GM18873 (cell line): ENCODE data around the gene LGALS13.

ENCODE experiments used
- ATAC-seq: cut with Tn5 transposase; IDR thresholded peaks from one replicate; pipeline ENCODE4 v1.9.1; 2021; ENCODE audit warnings: mild to moderate bottlenecking, moderate library complexity, moderate number of reproducible peaks; ENCODE audit not compliant: unreplicated experiment, low FRiP score

LGALS13 gene

DNA sequence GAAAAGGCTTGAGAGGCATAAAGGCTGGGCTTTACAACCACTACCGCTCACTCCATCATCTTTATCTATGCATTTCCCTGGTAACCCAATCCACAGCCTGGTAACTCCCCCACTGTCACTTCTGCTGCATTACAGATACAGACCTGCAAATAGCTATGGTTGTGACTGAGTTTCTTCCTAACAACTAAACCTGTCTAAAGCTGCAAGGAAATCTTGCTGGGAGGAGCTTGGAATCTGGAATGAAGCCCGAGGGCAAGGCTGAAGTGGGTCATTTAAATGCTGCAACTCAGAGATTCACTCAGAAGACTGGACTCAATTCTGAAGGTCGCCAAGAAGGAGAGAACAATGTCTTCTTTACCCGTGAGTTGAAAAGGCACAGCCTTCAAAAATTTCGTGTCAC is at the start of gene LGALS13:
Gene LGALS13, plus strand, starts transcription at position 301 of the 400 bp plus-strand sequence. Its CDS starts 45 bp downstream, at position 346.
- no peak for ATAC-seq

DNA sequence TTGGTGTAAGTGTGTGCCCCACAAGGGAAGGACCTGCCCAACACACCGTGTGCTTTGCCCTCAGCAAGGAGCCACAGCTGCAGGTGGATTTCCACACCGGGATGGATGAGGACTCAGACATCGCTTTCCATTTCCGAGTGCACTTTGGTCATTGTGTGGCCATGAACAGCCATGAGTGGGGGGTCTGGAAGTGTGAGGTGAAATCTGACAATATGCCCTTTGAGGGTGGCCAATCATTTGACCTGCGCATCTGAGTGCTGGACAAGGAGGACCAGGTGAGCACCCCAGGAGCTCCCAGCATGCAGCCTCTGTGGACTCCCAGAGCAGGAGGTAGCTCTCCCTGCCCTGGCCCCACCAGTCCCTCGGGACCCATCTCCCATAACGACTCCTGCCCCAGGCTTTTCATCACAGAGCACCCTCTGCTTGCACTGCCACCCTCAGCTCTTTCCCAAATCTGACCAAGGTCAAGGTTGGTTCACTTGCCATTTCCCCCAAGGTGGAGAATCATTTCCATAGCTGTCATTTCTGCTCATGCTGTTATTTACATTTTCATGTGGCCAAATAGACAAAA is 49.2 kb upstream of the LGALS13 start:
- no peak for ATAC-seq

- no peak for ATAC-seq
Measured at GRCh38 chr19:39554701-39555311, 47.5 kb upstream of the LGALS13 start.

- ATAC-seq, result no peak
Measured at GRCh38 chr19:39555883-39556282, 46.4 kb upstream of the LGALS13 start.

GRCh38 chr19:39557811-39558623 is 44.3 kb upstream of the LGALS13 start:
- ATAC-seq, result no peak

GRCh38 chr19:39558624-39559117 is 43.7 kb upstream of the LGALS13 start:
- no peak for ATAC-seq

GRCh38 chr19:39563408-39563807 is 38.9 kb upstream of the LGALS13 start:
- no peak for ATAC-seq

DNA sequence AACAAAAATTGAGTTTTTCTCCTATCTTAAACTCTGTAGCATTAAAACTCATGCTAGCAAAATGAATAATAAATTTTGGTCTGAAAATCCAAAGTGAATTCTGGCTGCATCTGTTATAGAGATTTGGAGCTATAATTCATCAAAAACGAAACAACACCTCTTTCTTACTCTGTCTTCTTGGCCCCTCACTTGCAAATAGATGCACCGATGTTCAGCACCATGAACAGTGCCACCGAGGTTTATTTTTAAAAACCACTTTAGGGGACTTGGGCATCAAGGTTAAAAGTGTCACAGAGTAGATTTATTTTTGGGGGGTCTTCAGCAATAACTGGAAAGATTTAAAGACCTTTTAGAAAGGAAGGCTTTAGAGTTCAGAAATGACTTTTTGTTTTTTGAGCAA is 36.3 kb upstream of the LGALS13 start:
- no peak for ATAC-seq

- no peak for ATAC-seq
Measured at GRCh38 chr19:39568604-39569003, 33.7 kb upstream of the LGALS13 start.

- ATAC-seq, result no peak
Measured at GRCh38 chr19:39582442-39582841, 19.9 kb upstream of the LGALS13 start.

DNA sequence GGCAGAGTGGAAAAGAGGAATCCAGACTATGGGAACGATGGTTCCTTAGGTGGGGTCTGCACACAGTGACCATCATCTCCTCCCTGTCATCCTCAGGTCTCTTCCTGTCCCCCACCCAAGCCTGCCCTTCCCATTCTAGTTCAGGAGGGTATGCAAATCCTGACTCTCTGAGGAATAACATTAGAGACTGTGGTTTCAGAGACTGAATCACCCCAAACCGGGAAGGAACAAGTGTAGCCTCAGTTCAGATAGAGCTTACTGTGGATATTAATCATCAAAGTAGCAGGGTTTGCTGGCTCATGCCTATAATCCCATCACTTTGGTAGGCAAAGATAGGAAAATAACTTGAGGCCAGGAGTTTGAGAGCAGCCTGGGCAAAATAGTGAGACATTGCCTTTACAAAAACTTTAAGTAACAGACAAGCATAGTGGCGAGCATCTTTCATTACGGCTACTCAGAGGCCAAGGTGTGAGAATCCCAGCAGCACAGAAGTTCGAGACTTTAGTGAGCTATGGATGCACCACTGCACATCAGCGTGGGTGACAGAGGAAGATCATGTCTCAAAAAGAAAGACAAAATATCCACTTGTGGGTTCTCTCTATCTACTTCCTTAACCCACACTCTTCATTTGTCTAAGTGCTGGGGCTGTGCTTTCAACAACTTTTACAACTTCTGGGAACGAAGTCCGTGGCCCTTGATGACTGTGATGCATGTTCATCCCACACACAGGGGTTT is 19.3 kb upstream of the LGALS13 start:
- no peak for ATAC-seq

DNA sequence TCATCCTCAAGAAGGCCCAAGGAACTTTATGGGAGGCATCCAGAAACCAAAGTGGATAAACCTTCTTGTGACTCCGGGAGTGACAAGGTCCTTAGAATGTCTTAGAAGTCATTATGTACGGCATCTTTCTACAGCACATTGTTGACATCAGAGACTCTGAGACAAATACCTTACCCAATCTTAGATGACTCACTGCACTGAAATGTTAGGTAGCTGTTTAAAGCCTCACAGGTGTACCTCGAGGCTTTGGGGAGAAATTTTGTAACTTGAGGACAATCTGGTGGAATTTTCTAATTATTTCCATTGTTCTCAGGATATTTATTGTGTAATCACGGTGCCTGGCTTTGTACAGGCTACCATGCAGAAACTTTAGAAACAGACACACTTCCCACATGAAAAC is 14.8 kb upstream of the LGALS13 start:
- no peak for ATAC-seq

DNA sequence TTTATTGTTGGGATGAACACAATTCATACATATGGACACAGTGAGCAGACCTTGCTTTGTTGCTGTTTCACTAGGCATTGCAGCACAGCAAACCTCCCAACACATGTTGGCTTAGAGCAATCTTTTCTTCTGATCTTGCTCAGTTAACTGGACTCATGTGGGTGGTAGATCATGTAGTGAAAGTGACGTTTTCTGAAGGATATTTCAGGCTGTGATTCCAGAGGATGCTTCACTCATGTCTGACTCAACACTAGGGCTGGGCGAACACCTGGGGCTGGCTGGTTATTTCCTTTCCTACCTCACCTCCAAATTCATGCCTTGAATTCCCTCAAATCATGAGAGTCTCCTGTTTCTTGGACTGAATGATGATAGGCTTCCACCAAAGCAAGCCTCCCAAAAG is 14.3 kb upstream of the LGALS13 start:
- no peak for ATAC-seq

DNA sequence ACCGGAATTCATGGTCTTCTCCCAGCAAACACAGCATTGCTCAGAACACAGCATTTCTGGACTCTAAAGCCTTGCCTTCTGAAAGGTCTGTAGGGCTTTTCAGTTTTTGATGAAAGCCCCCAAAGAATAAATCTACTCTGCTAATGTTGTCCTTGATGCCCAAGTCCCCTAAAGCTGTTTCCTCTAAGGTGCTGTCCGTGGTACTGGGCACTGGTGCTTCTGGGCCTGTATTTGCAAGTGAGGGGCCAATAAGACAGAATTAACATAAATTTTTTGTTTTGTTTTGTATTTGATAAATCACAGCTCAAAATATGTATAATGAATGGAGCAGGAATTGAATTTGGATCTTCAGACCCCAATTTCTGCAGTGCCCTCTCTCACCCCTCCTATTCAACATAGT is 12.1 kb upstream of the LGALS13 start:
- ATAC-seq, result no peak

DNA sequence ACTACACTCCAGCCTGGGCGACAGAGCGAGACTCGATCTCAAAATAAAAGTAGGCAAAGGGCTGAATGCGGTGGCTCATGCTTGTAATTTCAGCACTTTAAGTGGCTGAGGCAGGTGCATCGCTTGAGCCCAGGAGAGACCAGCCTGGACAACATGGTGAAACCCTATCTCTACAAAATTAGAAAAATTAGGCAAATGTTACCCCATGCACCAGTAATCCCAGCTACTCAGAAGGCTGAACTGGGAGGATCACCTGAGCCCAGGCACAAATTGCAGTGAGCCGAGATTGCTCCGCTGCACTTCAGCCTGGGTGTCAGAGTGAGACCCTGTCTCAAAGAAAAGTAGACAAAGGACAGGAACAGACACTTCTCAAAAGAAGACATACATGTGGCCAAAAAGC is 9.9 kb upstream of the LGALS13 start:
- no peak for ATAC-seq

GRCh38 chr19:39595950-39596349 is 6.4 kb upstream of the LGALS13 start:
- no peak for ATAC-seq

- ATAC-seq, result no peak
Measured at GRCh38 chr19:39596911-39597310, 5.4 kb upstream of the LGALS13 start.

- no peak for ATAC-seq
Measured at GRCh38 chr19:39599116-39599515, 3.2 kb upstream of the LGALS13 start.

GRCh38 chr19:39603825-39604224 is 1.5 kb downstream of the LGALS13 start:
- no peak for ATAC-seq

GRCh38 chr19:39607021-39607420 is 4.7 kb downstream of the LGALS13 start:
- ATAC-seq, result no peak

GRCh38 chr19:39607561-39607960 is 5.2 kb downstream of the LGALS13 start:
- ATAC-seq, result no peak
